GM18858 (cell line): Measurements from ENCODE around the gene DPYSL3.
"Not testable (repeated sequence)": the region's sequence is repeated elsewhere in the genome, so short reads cannot be mapped to it uniquely, and the experiment has no call there.

ENCODE experiments used
- ATAC-seq: cut with Tn5 transposase; IDR thresholded peaks from one replicate; pipeline ENCODE4 v1.9.1; 2021; ENCODE audit not compliant: unreplicated experiment

Gene DPYSL3

DNA sequence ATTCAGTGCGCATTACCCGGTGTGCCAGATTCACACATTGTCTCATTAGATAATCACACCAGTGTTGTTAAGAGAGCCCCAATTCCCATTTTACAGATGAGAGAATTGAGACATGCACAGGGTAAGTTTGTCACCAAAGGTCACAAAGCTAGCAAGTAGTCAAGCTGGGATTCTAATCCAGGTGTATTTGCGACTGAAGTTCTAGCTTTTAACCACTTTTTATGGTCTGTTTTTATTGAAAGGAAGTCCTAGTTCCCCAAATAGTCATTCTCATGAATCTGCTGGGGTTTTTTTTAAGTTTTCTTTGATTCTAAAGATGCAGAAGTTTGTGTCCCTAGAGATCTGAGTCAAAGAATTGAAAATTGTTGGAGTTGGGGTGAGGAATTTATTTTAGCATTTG, 136.5 kb downstream of the DPYSL3 start:
- no peak for ATAC-seq

GRCh38 chr5:147372191-147372590, 137.7 kb downstream of the DPYSL3 start:
- no peak for ATAC-seq

DNA sequence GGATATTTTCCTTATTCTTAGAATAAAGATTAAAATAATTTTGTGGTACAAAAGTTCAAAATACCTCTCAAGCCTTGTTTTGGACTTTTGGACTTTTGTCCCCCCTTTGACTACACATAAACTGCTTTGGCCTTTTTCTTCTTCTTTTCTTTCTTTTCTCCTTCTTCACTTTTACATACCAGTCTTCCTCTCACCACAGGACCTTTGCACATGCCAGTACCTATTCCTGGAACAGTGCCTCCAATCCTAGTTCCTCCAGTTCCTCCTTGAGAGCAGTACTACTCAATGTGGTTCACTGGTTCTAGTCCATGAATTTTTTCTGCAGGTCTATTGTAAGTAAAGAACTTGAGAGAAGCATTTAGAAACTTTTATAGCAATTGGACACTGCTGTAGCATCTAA, 138.6 kb downstream of the DPYSL3 start:
- ATAC-seq: no peak

GRCh38 chr5:147369742-147370374, 140.0 kb downstream of the DPYSL3 start:
- no peak for ATAC-seq

GRCh38 chr5:147367381-147367780, 142.5 kb downstream of the DPYSL3 start:
- ATAC-seq: not testable (repeated sequence)

GRCh38 chr5:147361441-147362175, 148.3 kb downstream of the DPYSL3 start:
- no peak for ATAC-seq

DNA sequence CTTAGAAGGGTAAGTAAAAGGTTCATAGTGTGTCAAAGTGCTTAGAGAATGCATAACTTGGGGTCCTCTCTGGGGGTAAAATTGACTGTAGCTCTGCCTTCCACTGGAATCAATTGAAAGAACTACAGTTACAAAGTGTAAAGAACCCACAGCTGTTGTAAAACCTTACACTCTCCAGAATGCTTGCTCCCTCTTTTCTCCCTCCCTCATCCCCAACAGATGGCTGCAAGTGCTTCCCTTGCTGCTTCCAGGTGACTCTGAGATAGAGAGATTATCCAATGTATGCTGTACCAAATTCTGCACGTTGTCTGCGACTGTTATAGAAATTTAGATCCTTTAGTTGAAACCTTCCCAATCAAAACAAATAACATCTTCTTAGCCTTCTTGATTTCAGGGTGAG, 149.1 kb downstream of the DPYSL3 start:
- no peak for ATAC-seq

- ATAC-seq: no peak
These were observed 150.3 kb downstream of the DPYSL3 start for GRCh38 chr5:147359581-147359980.

- ATAC-seq: no peak
These were observed 150.8 kb downstream of the DPYSL3 start for GRCh38 chr5:147359101-147359500.

DNA sequence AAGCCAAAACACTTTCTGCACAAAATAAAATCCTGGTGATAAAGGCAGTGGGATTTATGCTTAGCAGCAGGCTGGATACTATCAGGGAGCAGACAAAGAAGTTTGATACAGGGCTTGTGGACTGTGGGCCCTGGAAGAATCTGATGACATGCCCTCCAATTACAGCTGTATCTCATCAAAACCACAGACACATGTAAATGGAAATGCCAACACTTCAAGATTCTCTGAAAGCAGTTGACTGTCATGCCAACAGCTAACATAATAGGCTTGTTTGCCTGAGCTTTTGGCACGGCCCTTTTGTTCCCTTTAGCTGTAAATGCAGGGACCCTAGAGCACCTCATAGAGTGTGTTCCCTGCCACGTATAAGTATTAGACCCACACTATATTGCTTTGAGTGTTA, 160.6 kb downstream of the DPYSL3 start:
- no peak for ATAC-seq

DNA sequence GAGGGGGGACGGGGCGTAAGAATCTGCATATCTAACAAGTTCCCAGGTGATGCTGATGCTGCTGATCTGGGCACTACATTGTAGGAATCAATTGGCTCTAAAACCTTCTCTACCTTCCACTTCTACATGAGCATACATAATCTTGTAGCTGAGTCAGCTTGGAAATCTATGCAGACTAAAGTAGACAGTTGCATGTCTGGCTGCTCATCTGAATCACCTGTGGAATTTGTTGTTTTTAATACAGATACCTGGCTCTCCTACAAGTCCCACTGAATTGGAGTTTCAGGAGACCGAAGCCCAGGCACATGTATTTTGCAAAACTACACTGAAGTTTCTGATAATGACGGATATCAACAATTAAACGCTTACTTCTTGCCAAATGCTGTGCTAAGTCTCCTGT, 161.4 kb downstream of the DPYSL3 start:
- ATAC-seq: no peak

DNA sequence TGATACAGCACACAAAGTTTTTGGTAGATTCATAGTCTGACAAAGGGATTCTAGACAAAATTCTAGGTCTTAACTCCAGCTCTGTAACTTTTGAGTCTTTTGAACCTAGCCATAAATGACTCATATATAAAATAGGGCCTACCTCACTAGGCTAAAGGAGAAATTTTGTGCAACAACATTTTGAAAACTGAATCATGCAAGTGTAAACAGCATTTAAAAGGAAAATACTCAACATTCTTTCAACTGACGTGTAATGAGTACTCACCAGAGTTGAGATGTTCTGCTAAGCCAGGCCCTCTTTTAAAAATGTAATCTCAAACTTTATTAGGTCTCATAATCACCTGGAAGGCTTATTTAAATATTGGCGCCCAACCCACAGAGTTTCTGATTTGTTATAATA, 161.8 kb downstream of the DPYSL3 start:
- no peak for ATAC-seq

DNA sequence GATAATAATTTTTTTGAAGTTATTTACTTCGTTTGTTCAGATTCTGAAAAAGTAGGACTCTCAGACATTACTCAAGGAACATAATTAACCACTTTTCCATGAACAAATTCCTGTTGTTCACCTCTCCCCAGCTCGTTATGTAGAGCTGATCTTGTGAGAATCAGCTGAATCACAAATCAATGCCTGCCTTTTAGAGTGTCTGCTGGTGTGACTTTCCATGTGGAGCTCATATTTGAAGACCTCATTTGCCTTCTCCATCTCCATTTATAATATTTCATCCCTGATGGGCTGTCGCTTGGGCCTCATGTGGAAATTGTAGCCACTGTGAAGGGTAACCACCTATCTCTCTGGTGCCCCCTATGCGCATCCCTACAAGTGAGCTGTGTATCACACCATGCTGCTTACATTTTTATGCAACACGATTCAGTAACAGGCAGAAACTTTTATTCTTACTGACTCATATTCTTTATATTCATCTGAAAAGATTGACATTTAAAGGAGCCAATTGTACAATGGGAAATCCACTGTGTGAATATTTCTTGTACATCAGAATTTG, 163.8 kb downstream of the DPYSL3 start:
- ATAC-seq: no peak

DNA sequence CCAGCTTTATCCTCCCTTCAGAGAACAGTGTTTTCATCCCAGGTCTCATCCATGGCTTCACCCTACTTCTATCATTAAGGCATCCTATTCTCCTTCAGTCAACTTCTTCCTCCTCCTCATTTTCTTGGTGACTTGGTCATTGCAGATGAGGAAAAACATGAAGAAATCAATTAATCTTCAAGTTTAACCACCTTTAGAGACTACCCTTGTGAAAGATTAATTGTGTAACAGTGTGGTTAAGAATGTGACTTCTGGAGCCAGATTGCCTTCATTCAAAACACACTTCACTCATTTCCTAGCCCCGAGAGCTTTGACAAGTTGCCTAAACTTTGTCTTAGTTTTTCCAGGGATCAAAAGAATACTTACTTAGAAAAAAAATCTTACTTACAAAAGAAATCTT, 165.0 kb downstream of the DPYSL3 start:
- ATAC-seq: no peak

DNA sequence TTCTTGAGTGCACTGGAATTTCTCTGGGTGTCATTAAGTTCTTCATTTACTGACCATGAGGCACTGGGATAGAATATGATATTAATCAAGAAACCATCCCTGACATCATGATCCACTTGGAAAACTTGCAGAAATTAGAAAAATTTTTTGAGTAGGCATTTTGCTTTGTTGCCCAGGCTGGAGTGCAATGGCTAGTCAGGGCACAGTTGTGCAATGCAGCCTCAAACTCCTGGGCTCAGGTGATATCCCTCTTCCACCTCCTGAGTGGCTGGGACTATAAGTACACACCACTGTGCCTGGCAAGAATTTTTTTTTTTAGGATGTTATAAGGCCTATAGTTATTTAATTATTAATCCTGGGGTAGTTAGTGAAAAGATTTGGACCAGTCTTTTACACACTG, 168.5 kb downstream of the DPYSL3 start:
- ATAC-seq: no peak

GRCh38 chr5:147340941-147341340, 168.9 kb downstream of the DPYSL3 start:
- no peak for ATAC-seq
